Esophagus mucosa (tissue), 1 donor: ENCODE results near the gene MCRIP1. TPM values are rescaled to one million over a fixed set of nuclear protein-coding genes. Genes with fewer than 3 reads are reported as not detected.
A peak's percentile ranks its signal among the peaks of the same experiment; 100 is the strongest.

Experiments used
- ATAC-seq: fragments of 200-7000 bp; cut with Tn5 transposase; one replicate; pipeline ENCODE4 v1.9.1; 2020
- total RNA-seq: library from RNA; stranded (reverse); gene quantifications from one replicate; pipeline ENCODE4 v1.2.4, GENCODE V29; 2023
- donor health status: DM: yes; HTN: yes; CAD: no.

MCRIP1 gene
- total RNA-seq, 1 donor from 2014 or later: 18.7 TPM

DNA sequence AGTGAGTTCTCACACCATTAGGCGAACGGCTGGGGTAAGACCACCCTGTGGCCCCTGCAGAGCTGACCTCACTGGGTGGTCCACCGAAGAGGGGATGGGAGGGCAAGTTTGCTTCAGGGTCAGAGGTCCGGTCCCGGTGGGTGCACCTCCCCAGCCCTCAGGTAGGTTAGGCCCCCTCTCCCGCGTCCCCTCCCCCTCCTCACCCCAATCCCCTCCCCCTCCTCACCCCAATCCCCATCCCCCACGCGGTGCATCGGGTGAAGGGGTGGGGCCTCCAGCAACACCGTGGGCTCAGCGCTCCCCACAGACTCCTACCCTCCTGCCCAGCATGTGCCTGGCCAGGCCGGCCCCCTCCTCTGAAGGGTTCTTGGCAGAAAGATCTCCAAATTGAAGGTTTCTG lies 13.4 kb downstream of the MCRIP1 start:
- ATAC-seq: no peak

DNA sequence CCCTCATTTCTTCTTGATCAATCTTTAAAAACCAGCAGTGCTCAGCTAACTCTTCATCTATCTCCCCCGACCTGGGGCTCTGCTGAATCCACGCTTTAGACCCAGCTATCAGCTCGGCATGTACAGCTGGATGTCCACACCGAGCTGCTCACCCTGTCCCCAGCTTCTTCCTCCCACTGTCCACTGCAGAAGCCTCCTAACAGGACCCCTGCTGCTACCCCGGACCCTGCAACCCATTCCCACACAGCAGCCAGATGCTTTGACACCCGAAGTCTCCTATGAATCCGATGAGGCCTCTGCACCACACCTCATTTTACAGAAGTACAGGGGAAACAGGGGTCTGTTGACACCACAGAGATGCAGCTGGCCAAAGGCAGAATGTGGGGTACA lies 15.3 kb downstream of the MCRIP1 start:
- ATAC-seq: no peak

DNA sequence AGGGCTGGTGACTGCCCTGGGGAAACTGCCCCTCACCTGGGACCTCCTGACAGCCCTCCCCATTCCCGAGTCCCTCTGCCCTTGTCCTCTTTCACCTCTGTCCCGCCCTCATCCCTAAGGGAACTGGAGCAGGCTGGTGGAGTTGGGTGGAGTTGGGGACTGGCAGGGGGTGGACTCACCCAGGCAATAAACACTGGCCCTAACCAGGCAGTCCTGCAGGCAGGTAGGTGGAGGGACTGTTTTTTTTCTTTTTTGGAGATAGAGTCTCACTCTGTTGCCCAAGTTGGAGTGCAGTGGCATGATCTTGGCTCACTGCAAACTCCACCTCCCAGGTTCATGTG lies 17.5 kb downstream of the MCRIP1 start:
- peak; percentile 36 for ATAC-seq

DNA sequence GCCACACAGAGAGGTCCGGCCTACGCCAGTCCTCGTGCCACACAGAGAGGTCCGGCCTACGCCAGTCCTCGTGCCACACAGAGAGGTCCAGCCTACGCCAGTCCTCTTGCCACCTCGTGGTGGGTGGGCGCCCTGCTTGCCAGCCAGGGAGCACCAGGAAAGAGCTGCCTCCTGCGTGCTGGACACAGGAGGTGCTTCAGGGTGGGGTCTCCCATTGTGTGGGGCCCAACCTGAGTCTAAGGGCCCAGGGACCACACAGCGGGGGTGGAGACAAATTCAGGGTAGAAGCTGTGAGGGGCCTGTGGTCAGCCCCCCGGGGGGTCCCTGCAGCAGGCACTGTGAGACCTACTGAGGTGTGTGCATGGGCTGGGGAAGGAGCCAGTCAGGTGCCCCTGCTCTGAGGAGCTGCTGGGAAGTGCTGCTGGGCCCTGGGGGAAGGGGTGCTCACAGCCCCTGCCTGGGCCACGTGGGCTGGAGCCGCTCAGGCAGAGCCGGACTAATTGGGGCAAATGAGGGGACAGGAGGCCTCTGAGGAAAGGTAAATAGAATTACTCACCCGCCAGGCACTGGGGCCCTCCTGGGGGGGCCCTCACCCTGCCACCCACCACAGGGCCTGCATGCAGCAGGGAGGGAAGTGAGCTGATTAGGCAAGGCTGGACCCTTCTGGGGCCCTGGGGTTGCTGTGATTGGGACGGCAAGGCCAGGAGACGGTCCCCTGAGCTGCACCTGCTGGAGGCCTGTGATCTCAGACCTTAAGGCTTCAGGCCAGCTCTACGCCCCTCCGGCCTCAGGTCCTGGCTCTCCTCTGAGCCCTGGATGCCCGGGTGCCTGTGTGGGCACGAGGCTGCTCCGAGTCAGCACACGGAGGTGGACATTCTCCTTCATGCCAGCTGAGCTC lies 18.1 kb downstream of the MCRIP1 start:
- ATAC-seq: peak; percentile 5

GRCh38 chr17:81813861-81814683 lies 19.0 kb downstream of the MCRIP1 start:
- no peak for ATAC-seq

- ATAC-seq: no peak
Observed at GRCh38 chr17:81813371-81813684, 19.8 kb downstream of the MCRIP1 start.

DNA sequence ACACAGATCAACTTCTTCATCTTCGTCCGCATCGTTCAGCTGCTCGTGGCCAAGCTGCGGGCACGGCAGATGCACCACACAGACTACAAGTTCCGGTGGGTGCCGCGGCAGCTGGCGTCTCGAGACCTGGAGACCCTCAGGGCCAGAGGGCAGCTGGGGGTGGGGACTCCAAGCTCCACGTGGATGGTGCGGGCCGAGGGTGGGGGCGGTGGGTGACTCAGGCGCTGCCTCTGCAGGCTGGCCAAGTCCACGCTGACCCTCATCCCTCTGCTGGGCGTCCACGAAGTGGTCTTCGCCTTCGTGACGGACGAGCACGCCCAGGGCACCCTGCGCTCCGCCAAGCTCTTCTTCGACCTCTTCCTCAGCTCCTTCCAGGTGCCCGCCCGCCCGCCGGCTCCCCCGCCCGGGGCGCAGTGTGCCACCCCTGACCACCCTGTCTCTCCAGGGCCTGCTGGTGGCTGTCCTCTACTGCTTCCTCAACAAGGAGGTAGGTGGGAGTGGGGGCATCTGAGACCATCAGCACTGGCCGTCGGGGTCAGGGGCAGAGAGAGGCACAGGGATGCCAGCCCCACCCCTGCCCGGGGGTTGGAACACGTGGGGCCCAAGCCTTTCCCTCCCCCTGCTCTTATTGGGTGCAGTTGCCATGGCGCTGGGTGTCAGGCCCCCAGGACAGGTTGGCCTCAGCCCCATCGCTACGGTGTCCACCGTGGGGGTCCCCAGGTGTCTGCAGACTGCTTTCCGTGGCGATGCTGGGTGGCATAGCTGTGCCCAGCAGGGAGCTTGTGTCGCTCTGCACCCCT lies 20.3 kb downstream of the MCRIP1 start:
- no peak for ATAC-seq

DNA sequence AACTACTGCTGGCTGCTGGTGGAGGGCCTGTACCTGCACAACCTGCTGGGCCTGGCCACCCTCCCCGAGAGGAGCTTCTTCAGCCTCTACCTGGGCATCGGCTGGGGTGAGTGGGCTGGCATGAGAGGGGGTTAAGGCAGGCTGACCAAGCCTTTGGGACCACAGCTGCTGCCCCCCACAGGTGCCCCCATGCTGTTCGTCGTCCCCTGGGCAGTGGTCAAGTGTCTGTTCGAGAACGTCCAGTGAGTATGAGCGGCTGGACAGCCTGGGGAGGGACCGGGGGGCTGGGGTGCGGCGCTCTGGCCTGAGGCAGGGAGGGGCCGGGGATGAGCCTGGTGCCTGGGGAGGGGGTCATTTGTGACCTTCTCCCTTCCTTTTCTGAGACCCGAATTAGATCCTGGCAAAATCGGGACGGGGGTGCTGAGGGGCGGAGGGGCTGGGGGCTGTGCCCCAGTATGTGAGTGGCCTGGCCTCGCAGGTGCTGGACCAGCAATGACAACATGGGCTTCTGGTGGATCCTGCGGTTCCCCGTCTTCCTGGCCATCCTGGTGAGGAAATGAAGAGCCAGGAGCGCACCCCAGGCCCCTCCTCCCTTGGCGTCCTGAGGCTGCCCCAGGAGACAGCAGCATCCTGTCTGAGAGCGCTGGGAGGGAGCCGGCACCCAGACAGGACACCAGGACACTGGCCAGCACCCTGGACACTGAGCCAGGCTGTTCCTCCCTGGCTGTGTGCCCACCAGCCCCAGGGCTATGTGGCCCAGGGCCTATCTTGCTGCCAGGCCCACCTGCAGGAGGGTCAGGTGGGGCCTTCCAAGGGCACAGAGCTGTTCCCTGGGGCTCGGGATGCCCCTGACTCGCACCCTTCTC lies 21.2 kb downstream of the MCRIP1 start:
- ATAC-seq: no peak

DNA sequence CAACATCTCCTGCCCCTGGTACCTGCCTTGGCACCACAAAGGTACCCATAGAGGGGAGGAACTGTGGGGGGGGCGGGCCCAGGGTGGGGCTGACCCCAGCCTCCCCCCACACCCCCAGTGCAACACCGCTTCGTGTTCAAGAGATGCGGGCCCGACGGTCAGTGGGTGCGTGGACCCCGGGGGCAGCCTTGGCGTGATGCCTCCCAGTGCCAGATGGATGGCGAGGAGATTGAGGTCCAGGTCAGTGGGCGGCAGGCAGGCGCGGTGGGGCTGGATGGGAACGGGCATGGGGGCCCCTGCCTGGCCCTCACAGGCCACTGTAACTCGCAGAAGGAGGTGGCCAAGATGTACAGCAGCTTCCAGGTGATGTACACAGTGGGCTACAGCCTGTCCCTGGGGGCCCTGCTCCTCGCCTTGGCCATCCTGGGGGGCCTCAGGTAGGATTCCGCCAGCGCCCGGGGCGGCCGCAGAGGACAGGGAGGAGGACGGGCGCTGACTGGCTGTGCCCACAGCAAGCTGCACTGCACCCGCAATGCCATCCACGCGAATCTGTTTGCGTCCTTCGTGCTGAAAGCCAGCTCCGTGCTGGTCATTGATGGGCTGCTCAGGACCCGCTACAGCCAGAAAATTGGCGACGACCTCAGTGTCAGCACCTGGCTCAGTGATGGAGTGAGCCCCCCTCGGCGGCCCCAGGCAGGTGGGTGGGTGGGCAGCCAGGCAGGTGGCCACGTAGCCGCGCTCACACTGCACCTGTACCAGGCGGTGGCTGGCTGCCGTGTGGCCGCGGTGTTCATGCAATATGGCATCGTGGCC lies 22.0 kb downstream of the MCRIP1 start:
- no peak for ATAC-seq

GRCh38 chr17:81810476-81810875 lies 22.6 kb downstream of the MCRIP1 start:
- no peak for ATAC-seq

- no peak for ATAC-seq
Observed at GRCh38 chr17:81809556-81809998, 23.5 kb downstream of the MCRIP1 start.

GRCh38 chr17:81808778-81809555 lies 24.1 kb downstream of the MCRIP1 start:
- no peak for ATAC-seq

DNA sequence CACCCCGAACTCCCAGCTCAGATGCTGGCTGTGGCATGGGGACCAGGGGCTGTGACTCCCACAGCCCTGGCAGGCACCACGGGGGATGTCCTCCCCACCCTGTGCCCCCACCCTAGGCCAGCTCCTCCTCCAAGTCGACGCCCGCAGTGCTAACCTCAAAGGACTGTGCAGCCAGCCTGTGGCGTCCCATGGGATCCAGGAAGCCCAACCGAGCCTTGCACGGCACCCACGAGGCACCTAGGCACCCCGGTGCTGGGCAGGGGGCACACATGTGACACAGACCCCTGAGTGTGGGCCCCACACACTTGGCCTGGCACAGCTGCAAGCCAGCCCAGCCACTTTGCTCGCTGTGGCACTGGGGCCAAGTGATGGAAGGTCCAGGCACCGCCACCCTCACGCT lies 25.3 kb downstream of the MCRIP1 start:
- ATAC-seq: no peak

- no peak for ATAC-seq
Observed at GRCh38 chr17:81807210-81807719, 25.8 kb downstream of the MCRIP1 start.

- no peak for ATAC-seq
Observed at GRCh38 chr17:81806461-81807209, 26.5 kb downstream of the MCRIP1 start.

- ATAC-seq: no peak
Observed at GRCh38 chr17:81805707-81806460, 27.2 kb downstream of the MCRIP1 start.

DNA sequence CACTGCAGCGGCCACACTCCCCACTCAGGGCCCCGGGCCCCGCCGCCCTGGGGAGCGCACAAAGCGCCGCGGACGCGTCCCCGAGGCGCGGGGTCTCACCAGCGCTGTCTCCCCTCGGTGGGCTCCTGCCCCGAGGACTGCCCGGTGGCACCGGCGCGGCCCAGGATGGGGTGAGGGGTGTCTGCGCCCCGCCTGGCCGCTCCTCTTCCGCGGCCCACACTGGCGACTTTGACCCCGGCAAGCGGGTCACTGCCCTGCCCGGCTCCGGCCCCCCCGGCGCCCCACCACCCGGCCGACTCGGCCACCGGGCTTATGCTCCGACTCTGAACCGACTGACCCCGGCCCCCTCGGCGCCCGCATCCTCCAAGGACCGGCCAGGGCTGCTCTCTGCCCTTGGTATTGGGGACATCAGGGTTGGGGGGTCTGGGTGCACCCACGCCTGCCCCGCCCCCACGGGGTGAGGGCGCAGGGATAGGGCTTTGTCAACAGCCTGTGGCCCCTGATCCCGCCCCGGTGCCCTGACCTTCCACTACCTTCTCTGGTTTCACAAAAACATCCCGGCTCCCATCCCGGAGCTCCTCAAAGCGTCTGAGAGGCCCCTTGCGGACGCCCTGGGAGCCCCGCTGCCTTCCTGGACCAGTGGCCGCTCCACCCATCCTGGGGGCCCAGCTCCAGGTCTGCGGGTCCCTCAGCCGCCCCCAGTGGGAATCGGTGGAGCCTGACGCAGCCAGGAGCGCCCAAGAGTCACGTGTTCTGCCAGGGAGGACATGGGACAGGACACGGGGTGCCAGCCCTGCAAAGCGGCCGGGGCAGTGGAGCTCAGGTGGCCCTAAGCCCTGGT lies 28.3 kb downstream of the MCRIP1 start:
- no peak for ATAC-seq
